Upper lobe of right lung (tissue), 1 donor: ENCODE data around the gene INTS11. TPM values are rescaled to one million over a fixed set of nuclear protein-coding genes. Genes with fewer than 3 reads are reported as not detected.

Source experiments
- ATAC-seq: fragments of 200-7000 bp; cut with Tn5 transposase; one replicate; pipeline ENCODE4 v1.9.1; 2020; ENCODE audit warnings: mild to moderate bottlenecking, moderate library complexity
- DNase-seq: peaks from one replicate; pipeline ENCODE4 v3.0.0-alpha.2; 2020
- H3K27ac ChIP-seq: fragments of 200-600 bp; one replicate; pipeline ENCODE4 v1.8.0; 2022
- H3K27me3 ChIP-seq: fragments of 200-600 bp; one replicate; pipeline ENCODE4 v1.8.0; 2022; ENCODE audit warnings: mild to moderate bottlenecking
- H3K36me3 ChIP-seq: fragments of 200-600 bp; one replicate; pipeline ENCODE4 v1.8.0; 2022
- H3K4me1 ChIP-seq: fragments of 200-600 bp; one replicate; pipeline ENCODE4 v1.8.0; 2022
- H3K4me3 ChIP-seq: fragments of 200-600 bp; one replicate; pipeline ENCODE4 v1.8.0; 2022; ENCODE audit warnings: mild to moderate bottlenecking
- H3K9me3 ChIP-seq: fragments of 200-600 bp; one replicate; pipeline ENCODE4 v1.8.0; 2022
- intact Hi-C: fragments of 100-400 bp; cut with DNase I; formaldehyde crosslinking; loops from one replicate; pipeline ENCODE4 v1.11.0; 2022
- total RNA-seq: library from RNA; stranded (reverse); fragmentation: NEBNext Ultra II Directional; extraction: Animal tissue kit (Norgen Biotek cat#: 25700); gene quantifications from one replicate; pipeline ENCODE4 v1.2.1, GENCODE V29; 2021
- TF ChIP-seq, protein P1 (sequence below): fragments of 200-600 bp; IDR thresholded peaks from one replicate; pipeline ENCODE4 v1.8.0; 2022; ENCODE audit warnings: antibody characterized with exemption
- donor health status: DM: no; HTN: yes; CAD: no; lungs with severe emphysema.

The INTS11 gene
- total RNA-seq, 1 donor from 2014 or later: 81.9 TPM

DNA sequence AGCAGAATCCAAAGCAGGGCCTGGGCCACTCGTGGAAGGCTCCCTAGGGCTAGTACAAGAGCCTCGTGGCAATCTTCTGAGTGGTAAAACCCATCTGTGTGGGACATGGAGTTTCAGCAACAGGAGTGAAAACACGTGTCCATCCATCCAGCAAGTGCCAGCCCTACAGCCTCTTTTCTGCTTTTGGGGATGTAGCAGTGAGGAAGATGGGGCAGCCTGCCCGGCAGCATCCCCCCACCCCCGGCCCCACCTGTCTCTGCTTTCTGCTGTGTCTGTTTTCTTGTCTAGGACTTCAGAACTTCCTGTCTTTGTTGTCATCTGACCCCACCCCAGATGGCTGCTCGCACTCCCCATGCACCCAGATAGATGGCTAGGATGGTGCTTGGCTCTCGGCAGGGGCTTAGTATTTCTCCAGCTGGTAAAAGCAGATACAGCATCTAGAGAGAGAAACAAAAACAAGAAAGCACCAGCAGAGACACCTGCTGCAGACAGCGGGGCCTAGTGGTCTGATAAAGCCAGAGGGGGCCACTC is 1.7 kb upstream of the INTS11 start:
- H3K27ac ChIP-seq: no peak overlapping the region

DNA sequence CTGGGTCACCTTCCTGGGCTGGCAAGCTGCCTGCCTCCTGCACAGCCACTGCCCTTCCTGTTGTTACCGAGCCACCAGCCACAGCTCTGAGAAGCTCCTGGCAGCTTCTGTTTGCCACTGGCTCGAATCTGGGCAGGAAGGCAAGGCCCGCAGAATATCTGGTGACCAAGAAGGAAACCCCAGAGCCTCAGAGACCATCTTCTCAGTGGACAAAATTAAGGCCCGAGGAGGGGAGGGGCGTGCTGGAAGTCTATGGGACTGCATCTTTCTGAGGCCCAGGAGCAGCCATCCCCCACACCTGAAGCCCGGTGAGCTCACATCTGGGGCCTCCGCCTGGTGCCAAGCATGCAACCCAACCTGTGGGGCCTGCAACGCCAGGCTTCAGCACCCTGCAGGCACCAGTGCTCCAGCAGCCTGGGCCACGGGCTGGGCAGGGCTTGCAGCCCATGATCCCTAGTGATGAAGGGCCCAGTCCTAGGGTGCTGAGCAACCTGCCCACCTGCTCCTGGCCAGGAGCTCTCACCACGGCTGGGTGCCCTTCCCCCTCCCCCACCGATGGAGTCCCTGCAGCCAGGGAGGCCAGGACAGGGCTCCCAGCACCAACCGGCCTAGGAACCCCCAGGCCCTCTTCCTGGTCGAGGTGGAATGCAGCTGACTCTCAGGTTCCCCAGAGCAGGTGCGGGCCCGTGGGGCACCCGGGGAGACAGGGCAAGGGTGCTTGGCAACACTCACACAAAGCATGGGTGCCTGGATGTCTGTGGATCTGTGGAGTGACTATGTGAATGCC is 1.0 kb upstream of the INTS11 start:
- intact Hi-C loops: no loop called here
- peak overlapping the region; percentile 91 for H3K27ac ChIP-seq
- H3K36me3 ChIP-seq: peaks cover 17% of the 10 kb centered on the region
- peaks cover 27% of the 10 kb centered on the region for H3K4me1 ChIP-seq
- H3K9me3 ChIP-seq: no peaks in the 10 kb centered on the region
- ATAC-seq: no peak
- peak overlapping the region; percentile 98 for H3K4me3 ChIP-seq
- no peaks in the 10 kb centered on the region for H3K27me3 ChIP-seq
- TF ChIP-seq, protein P1, sequence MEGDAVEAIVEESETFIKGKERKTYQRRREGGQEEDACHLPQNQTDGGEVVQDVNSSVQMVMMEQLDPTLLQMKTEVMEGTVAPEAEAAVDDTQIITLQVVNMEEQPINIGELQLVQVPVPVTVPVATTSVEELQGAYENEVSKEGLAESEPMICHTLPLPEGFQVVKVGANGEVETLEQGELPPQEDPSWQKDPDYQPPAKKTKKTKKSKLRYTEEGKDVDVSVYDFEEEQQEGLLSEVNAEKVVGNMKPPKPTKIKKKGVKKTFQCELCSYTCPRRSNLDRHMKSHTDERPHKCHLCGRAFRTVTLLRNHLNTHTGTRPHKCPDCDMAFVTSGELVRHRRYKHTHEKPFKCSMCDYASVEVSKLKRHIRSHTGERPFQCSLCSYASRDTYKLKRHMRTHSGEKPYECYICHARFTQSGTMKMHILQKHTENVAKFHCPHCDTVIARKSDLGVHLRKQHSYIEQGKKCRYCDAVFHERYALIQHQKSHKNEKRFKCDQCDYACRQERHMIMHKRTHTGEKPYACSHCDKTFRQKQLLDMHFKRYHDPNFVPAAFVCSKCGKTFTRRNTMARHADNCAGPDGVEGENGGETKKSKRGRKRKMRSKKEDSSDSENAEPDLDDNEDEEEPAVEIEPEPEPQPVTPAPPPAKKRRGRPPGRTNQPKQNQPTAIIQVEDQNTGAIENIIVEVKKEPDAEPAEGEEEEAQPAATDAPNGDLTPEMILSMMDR: no peak
- no peak for DNase-seq

More for the DNA sequence above, 1.7 kb upstream of the INTS11 start:
- no peaks in the 10 kb centered on the region for H3K9me3 ChIP-seq
- H3K36me3 ChIP-seq: peaks cover 17% of the 10 kb centered on the region
- DNase-seq: no peak
- H3K4me1 ChIP-seq: peaks cover 27% of the 10 kb centered on the region
- intact Hi-C loops: no loop called here
- peak overlapping the region; percentile 98 for H3K4me3 ChIP-seq
- TF ChIP-seq, protein P1: no peak
- no peaks in the 10 kb centered on the region for H3K27me3 ChIP-seq
- ATAC-seq: no peak

DNA sequence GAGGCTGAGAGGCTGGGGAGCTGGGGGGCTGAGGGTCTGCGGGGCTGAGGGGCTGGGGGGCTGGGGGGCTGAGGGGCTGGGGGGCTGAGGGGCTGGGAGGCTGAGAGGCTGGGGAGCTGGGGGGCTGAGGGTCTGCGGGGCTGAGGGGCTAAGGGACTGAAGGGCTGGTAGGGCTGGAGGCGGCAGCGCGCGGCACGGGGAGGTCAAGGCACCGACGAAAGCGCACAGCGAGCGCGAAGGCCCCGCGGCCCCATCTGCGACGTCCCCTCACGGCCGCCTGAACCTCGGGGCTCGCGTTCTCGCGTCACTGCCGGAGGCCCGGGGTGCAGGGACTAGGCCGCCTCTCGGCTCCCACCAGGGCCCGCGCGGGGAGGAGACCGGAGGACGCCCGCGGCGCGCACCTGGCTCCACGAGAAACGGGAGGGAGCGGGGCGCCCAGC is 356 bp downstream of the INTS11 start:
- Histone ChIP-seq H3K27ac (peak overlapping the region; percentile 91), H3K4me3 (peak overlapping the region; percentile 98), H3K27me3 (no peaks in the 10 kb centered on the region), H3K36me3 (peaks cover 25% of the 10 kb centered on the region), H3K9me3 (no peaks in the 10 kb centered on the region), H3K4me1 (peaks cover 27% of the 10 kb centered on the region)
- TF ChIP-seq, protein P1: no peak
- DNase-seq (no peak), ATAC-seq (no peak)
- intact Hi-C loops: no loop called here

DNA sequence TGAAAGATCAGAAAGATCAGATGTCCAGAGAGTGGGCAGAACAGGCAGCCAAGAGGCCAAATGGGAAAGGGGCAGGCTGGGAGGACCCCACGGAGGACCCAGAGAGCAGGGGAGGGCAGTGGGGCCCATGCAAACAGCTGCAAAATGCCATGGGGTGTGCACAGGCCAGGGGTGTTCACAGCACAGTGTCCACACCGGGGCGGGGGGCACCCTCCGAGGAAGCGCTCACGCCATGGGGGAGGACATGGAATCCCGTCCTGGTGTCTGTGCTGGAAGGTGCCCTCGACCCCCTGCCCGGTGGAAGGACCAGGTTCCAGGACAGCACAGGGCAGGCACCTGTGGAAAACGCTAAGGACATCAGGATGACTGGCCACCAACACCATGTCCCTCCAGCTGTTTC is 1.5 kb downstream of the INTS11 start:
- Histone ChIP-seq H3K27me3 (no peaks in the 10 kb centered on the region), H3K9me3 (no peaks in the 10 kb centered on the region), H3K36me3 (peaks cover 22% of the 10 kb centered on the region), H3K27ac (no peak overlapping the region), H3K4me1 (peaks cover 27% of the 10 kb centered on the region), H3K4me3 (no peak overlapping the region)
- DNase-seq (no peak), ATAC-seq (no peak)
- intact Hi-C loops: no loop called here
- TF ChIP-seq, protein P1: no peak

DNA sequence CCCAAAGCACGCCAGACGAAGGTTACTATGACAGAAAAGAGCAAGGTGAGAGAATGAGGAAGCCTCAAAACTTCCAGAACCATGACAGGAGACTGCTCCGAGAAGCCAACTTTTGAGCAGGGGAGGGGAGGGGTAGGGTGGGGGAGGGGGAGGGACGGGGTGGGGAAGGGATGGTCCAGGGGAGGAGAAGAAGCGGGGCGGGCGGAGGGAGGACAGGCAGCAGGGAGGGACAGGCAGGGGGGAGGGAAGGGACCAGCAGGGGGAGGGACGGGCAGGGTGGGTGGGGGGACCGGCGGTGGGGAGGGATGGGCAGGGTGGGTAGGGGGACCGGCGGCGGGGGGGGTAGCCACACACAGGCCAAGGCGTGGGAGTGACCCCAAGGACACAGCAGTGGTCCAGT is 2.0 kb downstream of the INTS11 start:
- H3K4me3 ChIP-seq: no peak overlapping the region
- intact Hi-C loops: no loop called here
- no peaks in the 10 kb centered on the region for H3K9me3 ChIP-seq
- TF ChIP-seq, protein P1: no peak
- ATAC-seq (no peak), DNase-seq (no peak)
- H3K27me3 ChIP-seq: no peaks in the 10 kb centered on the region
- H3K36me3 ChIP-seq: peaks cover 21% of the 10 kb centered on the region
- no peak overlapping the region for H3K27ac ChIP-seq
- H3K4me1 ChIP-seq: peaks cover 32% of the 10 kb centered on the region
